NCI-H1694 (cell line): ENCODE data around the gene ARL10.

Experiments
- DNase-seq: peaks from one replicate; lab custom pipeline; 2025; lab: John Stamatoyannopoulos, UW

The ARL10 gene

GRCh38 chr5:176412517-176413254 is 47.4 kb downstream of the ARL10 start:
- DNase-seq: no peak

- DNase-seq: no peak
Observed at GRCh38 chr5:176413255-176413565, 47.9 kb downstream of the ARL10 start.

GRCh38 chr5:176413709-176414191 is 48.5 kb downstream of the ARL10 start:
- DNase-seq: no peak

DNA sequence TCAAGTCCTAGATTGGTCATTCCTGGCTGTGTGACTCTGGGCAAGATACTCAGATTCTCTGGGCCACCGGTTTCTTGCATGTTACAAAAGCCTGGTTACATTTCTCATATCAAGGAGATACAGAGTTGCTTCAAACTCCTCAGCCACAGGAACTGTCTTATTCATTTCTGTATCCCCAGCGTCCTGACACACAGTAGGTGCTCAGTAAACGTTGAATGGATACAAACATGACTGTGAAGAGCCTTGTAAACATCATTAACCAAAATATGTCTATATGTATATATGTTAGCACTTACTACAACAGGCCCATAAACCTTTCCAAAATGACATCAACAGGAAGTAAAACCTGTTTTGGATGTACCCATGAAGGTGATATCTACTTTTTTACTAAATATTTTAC is 49.4 kb downstream of the ARL10 start:
- DNase-seq: no peak

DNA sequence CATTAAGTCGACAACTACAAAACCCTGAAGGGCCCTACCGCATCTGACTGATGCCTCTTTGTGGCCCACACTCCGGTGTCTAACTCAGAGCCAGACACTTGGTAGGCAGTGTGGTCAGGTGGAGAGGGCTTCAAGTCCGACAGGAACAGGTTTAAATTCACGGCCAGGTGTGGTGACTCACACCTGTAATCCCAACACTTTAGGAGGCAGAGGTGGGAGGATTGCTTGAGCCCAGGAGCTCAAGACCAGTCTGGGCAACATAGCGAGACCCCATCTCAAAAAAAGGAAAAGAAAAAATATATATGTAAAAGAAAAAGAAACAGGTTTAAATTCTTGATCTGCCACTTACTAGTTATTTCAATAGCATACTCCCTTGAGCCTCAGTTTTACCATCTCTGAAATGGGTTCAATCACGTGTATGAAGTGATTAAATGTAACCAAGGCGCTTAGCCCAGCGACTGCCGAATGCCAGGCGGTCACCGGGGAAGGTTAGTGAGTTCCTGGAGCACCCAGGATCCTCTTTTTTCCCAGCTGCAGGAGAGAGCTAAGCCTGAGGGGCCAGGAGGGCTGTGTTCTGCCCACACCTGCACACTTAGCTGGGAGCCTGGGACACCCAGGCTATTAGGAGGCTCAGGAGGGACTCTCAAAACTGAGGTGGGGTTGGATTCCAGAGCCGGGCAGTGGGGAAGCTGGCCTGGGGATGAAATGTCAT is 50.1 kb downstream of the ARL10 start:
- DNase-seq: no peak

DNA sequence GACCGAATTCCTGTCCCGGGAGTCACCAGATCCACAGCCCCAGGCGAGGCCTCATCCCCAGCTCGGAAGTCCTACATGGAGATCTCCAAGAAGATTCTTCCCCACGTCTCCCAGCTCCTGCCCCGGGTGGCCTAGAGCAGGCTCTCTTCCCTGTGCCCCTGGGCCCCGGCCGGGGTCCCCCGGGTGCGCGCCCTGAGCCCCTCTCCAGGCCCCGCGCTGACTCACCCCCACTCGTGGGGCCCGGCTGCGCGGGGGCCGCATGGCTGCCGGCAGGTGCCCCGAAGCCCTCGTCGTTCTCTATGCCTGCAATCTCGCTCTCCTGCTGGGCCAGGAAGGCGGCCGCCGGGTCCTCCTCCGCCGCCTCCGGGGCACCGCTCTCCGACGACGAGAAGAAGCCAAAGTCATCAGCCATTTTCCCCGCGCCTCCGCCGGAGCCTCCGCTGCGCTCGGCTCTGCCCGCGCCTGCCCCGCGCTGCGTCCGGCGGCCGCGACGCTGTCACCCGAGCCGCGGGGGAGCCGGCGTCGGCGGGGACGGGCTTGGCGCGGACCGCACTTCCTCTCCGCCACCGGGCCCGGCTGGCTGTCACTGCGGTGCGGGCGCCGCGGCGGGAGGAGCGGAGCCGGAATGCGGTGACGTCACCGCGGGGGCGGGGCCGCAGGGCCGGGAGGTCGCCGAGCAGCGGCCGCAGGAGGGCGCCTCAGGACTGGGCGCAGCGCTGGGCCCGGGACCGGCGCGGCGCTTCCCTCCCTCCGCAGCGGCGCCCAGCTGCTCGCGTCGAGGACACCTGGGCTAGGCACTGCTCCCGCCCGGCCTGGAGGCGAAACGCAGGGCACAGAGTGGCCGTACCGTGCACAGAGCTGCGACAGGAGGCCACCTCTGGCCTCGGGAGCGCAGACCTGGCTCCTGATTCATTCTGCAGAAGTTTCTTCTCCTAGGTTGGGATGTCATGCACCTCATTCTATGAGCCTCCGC is 51.0 kb downstream of the ARL10 start, which contains the start of gene CLTB:
CLTB (minus strand) TSS at position 588 of the 973 bp plus-strand sequence; CDS start at position 412, 176 bp downstream.
- DNase-seq: peak; percentile 49

GRCh38 chr5:176416965-176417364 is 51.7 kb downstream of the ARL10 start:
- DNase-seq: no peak

GRCh38 chr5:176418251-176418650 is 53.0 kb downstream of the ARL10 start:
- DNase-seq: no peak

- DNase-seq: no peak
Observed at GRCh38 chr5:176420086-176420485, 54.8 kb downstream of the ARL10 start.

DNA sequence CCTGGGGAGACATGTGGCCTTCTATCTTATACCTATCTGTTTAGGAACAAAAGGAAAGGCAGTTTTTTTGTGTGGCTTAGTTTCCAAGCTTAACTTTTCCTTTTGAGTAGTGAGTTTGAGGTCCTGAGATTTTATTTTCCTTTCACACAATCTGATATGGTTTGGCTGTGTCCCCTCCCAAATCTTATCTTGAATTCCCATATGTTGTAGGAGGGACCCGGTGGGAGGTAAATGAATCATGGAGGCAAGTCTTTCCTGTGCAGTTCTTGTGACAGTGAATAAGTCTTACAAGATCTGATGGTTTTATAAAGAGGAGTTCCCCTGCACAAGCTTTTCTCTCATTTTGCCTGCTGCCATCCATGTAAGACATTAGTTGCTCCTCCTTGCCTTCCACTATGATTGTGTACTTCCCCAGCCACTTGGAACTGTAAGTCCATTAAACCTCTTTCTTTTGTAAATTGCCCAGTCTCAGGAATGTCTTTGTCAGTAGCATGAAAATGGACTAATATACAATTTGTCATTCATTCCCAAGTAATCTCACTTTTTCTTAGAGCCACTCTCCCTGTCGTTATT is 55.8 kb downstream of the ARL10 start:
- DNase-seq: no peak

- no peak for DNase-seq
Observed at GRCh38 chr5:176424181-176424580, 58.9 kb downstream of the ARL10 start.

GRCh38 chr5:176425138-176425537 is 59.9 kb downstream of the ARL10 start:
- no peak for DNase-seq

GRCh38 chr5:176425791-176426190 is 60.5 kb downstream of the ARL10 start:
- DNase-seq: no peak

- no peak for DNase-seq
Observed at GRCh38 chr5:176426876-176427275, 61.6 kb downstream of the ARL10 start.

GRCh38 chr5:176427971-176428370 is 62.7 kb downstream of the ARL10 start:
- no peak for DNase-seq

DNA sequence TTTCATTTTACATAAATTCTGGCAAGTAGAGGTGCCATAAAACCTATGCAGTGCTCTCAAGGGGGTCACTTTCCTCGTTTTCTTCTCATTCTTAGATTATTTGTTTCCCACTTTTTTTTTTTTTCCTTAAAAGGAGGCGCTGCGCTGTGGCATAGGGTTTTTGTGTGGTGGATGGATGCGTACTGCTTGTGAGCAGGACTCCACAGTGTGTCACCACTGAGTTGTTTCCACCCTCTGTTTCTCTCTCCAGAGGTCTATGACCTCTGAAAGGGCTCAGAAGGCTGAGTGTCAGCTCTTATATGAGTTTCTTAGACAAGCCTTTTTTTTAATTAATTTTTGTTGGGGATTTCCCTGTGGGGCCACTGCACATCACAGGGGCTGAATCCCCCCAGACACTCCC is 64.7 kb downstream of the ARL10 start:
- no peak for DNase-seq
